CD14-positive monocyte (primary cell): Measurements from ENCODE around the gene HPSE2. TPM values are rescaled to one million over a fixed set of nuclear protein-coding genes. Genes with fewer than 3 reads are reported as not detected.

Experiments
- DNase-seq, 3 donors: peaks; one replicate each; pipeline ENCODE4 v3.0.0-alpha.2; 2011 to 2022
- H2AFZ ChIP-seq: 2 replicates; pipeline ENCODE4 v1.6.0; 2012; ENCODE audit warnings: mild to moderate bottlenecking, low read depth, low read length, inconsistent platforms; ENCODE audit not compliant: insufficient read depth, poor library complexity, severe bottlenecking
- H3K27ac ChIP-seq, 2 donors: 1 replicate in 1 of 2; 2 replicates in 1 of 2; pipeline ENCODE4 v1.5.1; 2012 to 2013; ENCODE audit warnings: low read length in 2 of 2, control low read depth in 1 of 2, inconsistent platforms in 1 of 2, low read depth in 1 of 2, mild to moderate bottlenecking in 1 of 2
- H3K27me3 ChIP-seq, 2 donors: one replicate each; pipeline versions ENCODE4 v1.6.0 to v1.6.1; 2011 to 2013; ENCODE audit warnings: low read length in 2 of 2; ENCODE audit not compliant: control insufficient read depth in 2 of 2, insufficient read depth in 2 of 2
- H3K36me3 ChIP-seq, 2 donors: replicated peaks in 1 of 2; 1 replicate in 1 of 2; 2 replicates in 1 of 2; pipeline versions ENCODE4 v1.5.1 to v1.6.1; 2012 to 2013; ENCODE audit warnings: low read length in 2 of 2, control low read depth in 1 of 2, inconsistent platforms in 1 of 2, mild to moderate bottlenecking in 1 of 2; ENCODE audit not compliant: insufficient read depth in 2 of 2, control insufficient read depth in 1 of 2
- H3K4me1 ChIP-seq, 2 donors: 1 replicate in 1 of 2; 2 replicates in 1 of 2; pipeline versions ENCODE4 v1.5.1 to v1.6.1; 2012 to 2013; ENCODE audit warnings: low read length in 2 of 2, control low read depth in 1 of 2, inconsistent platforms in 1 of 2, mild to moderate bottlenecking in 1 of 2, moderate library complexity in 1 of 2; ENCODE audit not compliant: insufficient read depth in 2 of 2, control insufficient read depth in 1 of 2
- H3K4me2 ChIP-seq: replicated peaks from 2 replicates; pipeline ENCODE3; 2012; ENCODE audit warnings: low read length, moderate library complexity, mild to moderate bottlenecking; ENCODE audit not compliant: poor library complexity, severe bottlenecking; ENCODE audit errors: extremely low read depth
- H3K4me3 ChIP-seq, 3 experiments: fragments of 200-600 bp in 1 of 3; sonication (generic) in 1 of 3; replicated peaks in 1 of 3; 1 replicate in 2 of 3; 2 replicates in 1 of 3; pipeline ENCODE4 v1.5.1; 2011 to 2013; ENCODE audit warnings: low read length in 3 of 3, mild to moderate bottlenecking in 3 of 3, control low read depth in 2 of 3, low read depth in 2 of 3, inconsistent platforms in 1 of 3, moderate library complexity in 1 of 3
- H3K79me2 ChIP-seq: 2 replicates; pipeline ENCODE4 v1.6.0; 2012; ENCODE audit warnings: mild to moderate bottlenecking, control low read depth, inconsistent platforms, low read length, moderate library complexity; ENCODE audit not compliant: insufficient read depth
- H3K9ac ChIP-seq: 2 replicates; pipeline ENCODE4 v1.6.0; 2017; ENCODE audit warnings: low read length, mild to moderate bottlenecking; ENCODE audit not compliant: insufficient read depth, poor library complexity, severe bottlenecking
- H3K9me3 ChIP-seq, 2 donors: replicated peaks in 1 of 2; 1 replicate in 1 of 2; 2 replicates in 1 of 2; pipeline versions ENCODE4 v1.5.1 to v1.6.1; 2012 to 2013; ENCODE audit warnings: low read length in 2 of 2, control low read depth in 1 of 2; ENCODE audit not compliant: control insufficient read depth in 1 of 2, insufficient read depth in 1 of 2
- H4K20me1 ChIP-seq: 2 replicates; pipeline ENCODE4 v1.6.0; 2012; ENCODE audit warnings: mild to moderate bottlenecking, low read length, control low read depth, moderate library complexity; ENCODE audit not compliant: insufficient read depth
- H3K27ac Mint-ChIP-seq, 7 donors: one replicate each; pipeline ENCODE4 v1.8.0; 2020; ENCODE audit warnings: mild to moderate bottlenecking in 7 of 7, mixed read lengths in 7 of 7, moderate library complexity in 6 of 7, inconsistent platforms in 2 of 7
- H3K27me3 Mint-ChIP-seq, 3 donors: one replicate each; pipeline ENCODE4 v1.8.0; 2021 to 2022; ENCODE audit warnings: low read depth in 3 of 3, mild to moderate bottlenecking in 3 of 3, mixed read lengths in 3 of 3, moderate library complexity in 3 of 3, inconsistent platforms in 1 of 3
- H3K36me3 Mint-ChIP-seq, 2 donors: one replicate each; pipeline ENCODE4 v1.8.0; 2020; ENCODE audit warnings: mixed read lengths in 2 of 2, inconsistent platforms in 1 of 2, mild to moderate bottlenecking in 1 of 2
- H3K4me1 Mint-ChIP-seq: one replicate; pipeline ENCODE4 v1.8.0; 2020; ENCODE audit warnings: mild to moderate bottlenecking, mixed read lengths
- H3K4me3 Mint-ChIP-seq, 2 donors: one replicate each; pipeline ENCODE4 v1.8.0; 2020; ENCODE audit warnings: mild to moderate bottlenecking in 2 of 2, mixed read lengths in 2 of 2, moderate library complexity in 1 of 2
- H3K9me3 Mint-ChIP-seq, 7 donors: one replicate each; pipeline ENCODE4 v1.8.0; 2020 to 2022; ENCODE audit warnings: mixed read lengths in 7 of 7, mild to moderate bottlenecking in 6 of 7, moderate library complexity in 6 of 7, inconsistent platforms in 2 of 7
- WGBS: methylation state at CpG from one replicate; pipeline ENCODE4 v1.1.5; 2013; ENCODE audit warnings: missing lambda C conversion rate; ENCODE audit not compliant: insufficient coverage; 5-methylcytosine and 5-hydroxymethylcytosine counted together
- intact Hi-C, 2 donors: fragments of 100-400 bp; cut with micrococcal nuclease; formaldehyde crosslinking; loops; one replicate each; pipeline versions ENCODE4 v1.15.0 to v1.15.1; 2023
- polyA plus RNA-seq, 3 donors: library from polyadenylated mRNA; depleted of rRNA in 1 of 3; unstranded in 2 of 3; stranded (reverse) in 1 of 3; fragments of 300-500 nt in 2 of 3; fragments of >200 nt in 1 of 3; fragmentation: Illumina TruSeq in 2 of 3; gene quantifications; 1 replicate in 2 of 3; 2 replicates in 1 of 3; pipeline ENCODE4 v1.2.3, GENCODE V29; 2012 to 2021
- TF ChIP-seq, protein P1 (sequence below): fragments of 200-600 bp; IDR thresholded peaks from one replicate; pipeline ENCODE4 v1.8.0; 2022; ENCODE audit warnings: antibody characterized with exemption, mild to moderate bottlenecking

Gene HPSE2
- polyA plus RNA-seq, 3 donors, result not detected

- no peaks in the 10 kb centered on the region for H3K9me3 ChIP-seq
- no peaks in the 10 kb centered on the region for H4K20me1 ChIP-seq
- no peaks in the 10 kb centered on the region for H3K36me3 Mint-ChIP-seq
- no peaks in the 10 kb centered on the region for H3K27me3 ChIP-seq
- intact Hi-C loops, result no loop called here
- no peaks in the 10 kb centered on the region for H3K4me1 Mint-ChIP-seq
- no peak overlapping the region for H2AFZ ChIP-seq
- no peak overlapping the region for H3K27ac ChIP-seq
- H3K36me3 ChIP-seq, result no peaks in the 10 kb centered on the region
- H3K4me2 ChIP-seq, result no peak overlapping the region
- no peaks in the 10 kb centered on the region for H3K79me2 ChIP-seq
- H3K4me1 ChIP-seq, result no peaks in the 10 kb centered on the region
- peaks cover 0 to 2% (median 0%) of the 10 kb centered on the region in 3 donors for H3K27me3 Mint-ChIP-seq
- H3K9ac ChIP-seq, result no peak overlapping the region
- no peak overlapping the region for H3K4me3 Mint-ChIP-seq
- no CpG with 5 or more reads among the region's 1 CpG for WGBS
- TF ChIP-seq, protein P1, sequence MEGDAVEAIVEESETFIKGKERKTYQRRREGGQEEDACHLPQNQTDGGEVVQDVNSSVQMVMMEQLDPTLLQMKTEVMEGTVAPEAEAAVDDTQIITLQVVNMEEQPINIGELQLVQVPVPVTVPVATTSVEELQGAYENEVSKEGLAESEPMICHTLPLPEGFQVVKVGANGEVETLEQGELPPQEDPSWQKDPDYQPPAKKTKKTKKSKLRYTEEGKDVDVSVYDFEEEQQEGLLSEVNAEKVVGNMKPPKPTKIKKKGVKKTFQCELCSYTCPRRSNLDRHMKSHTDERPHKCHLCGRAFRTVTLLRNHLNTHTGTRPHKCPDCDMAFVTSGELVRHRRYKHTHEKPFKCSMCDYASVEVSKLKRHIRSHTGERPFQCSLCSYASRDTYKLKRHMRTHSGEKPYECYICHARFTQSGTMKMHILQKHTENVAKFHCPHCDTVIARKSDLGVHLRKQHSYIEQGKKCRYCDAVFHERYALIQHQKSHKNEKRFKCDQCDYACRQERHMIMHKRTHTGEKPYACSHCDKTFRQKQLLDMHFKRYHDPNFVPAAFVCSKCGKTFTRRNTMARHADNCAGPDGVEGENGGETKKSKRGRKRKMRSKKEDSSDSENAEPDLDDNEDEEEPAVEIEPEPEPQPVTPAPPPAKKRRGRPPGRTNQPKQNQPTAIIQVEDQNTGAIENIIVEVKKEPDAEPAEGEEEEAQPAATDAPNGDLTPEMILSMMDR, result no peak
- no peak for DNase-seq
- no peak overlapping the region for H3K27ac Mint-ChIP-seq
- no peak overlapping the region for H3K4me3 ChIP-seq
- peaks cover 0 to 3% (median 0%) of the 10 kb centered on the region in 7 donors for H3K9me3 Mint-ChIP-seq
Measured at GRCh38 chr10:98852686-98853085, 383.0 kb downstream of the HPSE2 start.

DNA sequence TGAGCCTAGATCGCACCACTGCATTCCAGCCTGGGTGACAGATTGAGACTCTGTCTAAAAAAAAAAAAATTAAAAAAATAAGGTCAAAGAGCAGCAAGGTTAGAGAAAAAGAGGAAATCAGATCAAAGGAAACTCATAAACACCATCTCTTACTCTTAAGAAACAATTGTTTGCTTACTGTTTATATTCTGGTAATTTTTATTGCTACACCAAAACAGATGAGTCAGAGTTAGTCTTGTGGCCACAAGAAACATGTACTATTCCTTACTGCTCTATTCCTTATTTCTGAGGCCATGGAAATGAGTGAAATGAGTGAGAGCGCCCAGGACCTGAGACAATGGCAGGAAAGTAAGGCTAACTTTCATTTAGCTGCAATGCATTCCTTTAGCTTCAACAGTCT, 387.3 kb downstream of the HPSE2 start:
- Histone ChIP-seq H4K20me1 (no peaks in the 10 kb centered on the region), H3K36me3 (no peaks in the 10 kb centered on the region), H2AFZ (no peak overlapping the region), H3K27ac (no peak overlapping the region), H3K4me2 (no peak overlapping the region), H3K79me2 (no peaks in the 10 kb centered on the region), H3K4me1 (no peaks in the 10 kb centered on the region), H3K9me3 (no peaks in the 10 kb centered on the region), H3K27me3 (no peaks in the 10 kb centered on the region), H3K4me3 (no peak overlapping the region), H3K9ac (no peak overlapping the region)
- H3K36me3 Mint-ChIP-seq, result no peaks in the 10 kb centered on the region
- intact Hi-C loops, result no loop called here
- TF ChIP-seq, protein P1, result no peak
- H3K27me3 Mint-ChIP-seq, result peaks cover 0 to 1% (median 0%) of the 10 kb centered on the region in 3 donors
- H3K27ac Mint-ChIP-seq, result no peak overlapping the region
- WGBS, result no CpG with 5 or more reads among the region's 2 CpGs
- H3K4me3 Mint-ChIP-seq, result no peak overlapping the region
- DNase-seq, result no peak
- H3K9me3 Mint-ChIP-seq, result peaks cover 0 to 3% (median 0%) of the 10 kb centered on the region in 7 donors
- no peaks in the 10 kb centered on the region for H3K4me1 Mint-ChIP-seq
